Activated CD4-positive, CD25-positive, alpha-beta regulatory T cell treated with anti-CD3 and anti-CD28 coated beads, Interleukin-2, amount 50 U/mL, for 24 hours (primary cell): ENCODE results near the gene TTLL10.
A peak's percentile ranks its signal among the peaks of the same experiment; 100 is the strongest.
"Not testable (repeated sequence)": the region's sequence is repeated elsewhere in the genome, so short reads cannot be mapped to it uniquely, and the experiment has no call there.

ENCODE experiments used
- ATAC-seq, 2 donors: fragments of 150-1000 bp; cut with Tn5 transposase; one replicate each; pipeline ENCODE4 v1.10.0; 2021; ENCODE audit warnings: mild to moderate bottlenecking in 1 of 2, moderate library complexity in 1 of 2

Gene TTLL10

GRCh38 chr1:1189111-1189510, 15.4 kb downstream of the TTLL10 start:
- ATAC-seq, result no peak

GRCh38 chr1:1191734-1192133, 18.1 kb downstream of the TTLL10 start:
- ATAC-seq, result no peak

GRCh38 chr1:1194723-1195122, 21.0 kb downstream of the TTLL10 start:
- ATAC-seq, result no peak

GRCh38 chr1:1195726-1196125, 22.0 kb downstream of the TTLL10 start:
- not testable (repeated sequence) for ATAC-seq

GRCh38 chr1:1196431-1197187, 22.9 kb downstream of the TTLL10 start:
- ATAC-seq, result no peak

GRCh38 chr1:1197188-1197500, 23.5 kb downstream of the TTLL10 start:
- no peak for ATAC-seq

GRCh38 chr1:1197551-1198422, 24.1 kb downstream of the TTLL10 start:
- no peak for ATAC-seq

GRCh38 chr1:1198423-1199140, 24.9 kb downstream of the TTLL10 start:
- no peak for ATAC-seq

- no peak for ATAC-seq
Observed at GRCh38 chr1:1199141-1199960, 25.7 kb downstream of the TTLL10 start.

GRCh38 chr1:1199961-1200875, 26.5 kb downstream of the TTLL10 start:
- ATAC-seq, result no peak

GRCh38 chr1:1200876-1201810, 27.5 kb downstream of the TTLL10 start:
- peak; percentile 75 to 79 for ATAC-seq

- no peak for ATAC-seq
Observed at GRCh38 chr1:1202831-1203560, 29.3 kb downstream of the TTLL10 start.

- no peak for ATAC-seq
Observed at GRCh38 chr1:1203561-1204424, 30.1 kb downstream of the TTLL10 start.

- no peak for ATAC-seq
Observed at GRCh38 chr1:1204425-1204920, 30.8 kb downstream of the TTLL10 start.

- no peak for ATAC-seq
Observed at GRCh38 chr1:1204998-1205768, 31.5 kb downstream of the TTLL10 start.

- ATAC-seq, result no peak
Observed at GRCh38 chr1:1205769-1206375, 32.2 kb downstream of the TTLL10 start.

GRCh38 chr1:1206376-1206965, 32.8 kb downstream of the TTLL10 start, which contains the start of gene TNFRSF18:
TNFRSF18 (minus strand) TSS chr1:1206592; CDS start chr1:1206571, 21 bp downstream.
- peak; percentile 17 to 18 for ATAC-seq
